GM18951 (cell line): ENCODE results near the gene TRAF1.

ENCODE experiments used
- POLR2A ChIP-seq: IDR thresholded peaks from 4 replicates; pipeline ENCODE4 v1.6.1; 2011; ENCODE audit warnings: mild to moderate bottlenecking; ENCODE audit not compliant: insufficient read length, insufficient read depth; ENCODE audit errors: extremely low read depth
- in situ Hi-C: fragments of 300-500 bp; cut with MboI; formaldehyde crosslinking; loops from one replicate; pipeline ENCODE4 v1.12.0; 2022; ENCODE audit warnings: low sequenced_read_pairs, mixed read lengths, inconsistent platforms; ENCODE audit not compliant: unreplicated experiment

The TRAF1 gene

GRCh38 chr9:120916991-120917880 lies 9.4 kb downstream of the TRAF1 start:
- in situ Hi-C loops, result no loop called here

DNA sequence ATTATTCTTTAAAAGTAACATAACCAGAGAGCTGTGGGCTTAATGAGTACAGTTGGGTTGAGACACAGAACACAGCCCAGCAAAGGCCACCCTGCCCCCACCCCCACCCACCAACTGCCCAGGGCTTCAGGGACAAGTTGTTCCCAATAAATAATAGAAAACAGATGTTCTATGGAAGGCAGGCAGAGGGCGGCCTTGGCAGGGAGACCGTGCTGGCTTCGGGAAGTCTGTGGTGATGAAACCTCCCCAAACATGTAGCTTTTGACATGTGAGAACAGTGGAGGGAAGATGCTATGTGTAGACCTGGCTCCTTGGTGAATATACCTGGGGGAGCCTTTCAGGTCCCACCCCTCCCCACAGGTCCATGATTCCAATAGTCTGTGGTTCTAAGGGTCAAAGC lies 10.0 kb downstream of the TRAF1 start:
- TF ChIP-seq POLR2A, result no peak
- in situ Hi-C loops, result no loop called here

More at GRCh38 chr9:120916991-120917880, 9.4 kb downstream of the TRAF1 start:
- peak; percentile 45 for TF ChIP-seq POLR2A

DNA sequence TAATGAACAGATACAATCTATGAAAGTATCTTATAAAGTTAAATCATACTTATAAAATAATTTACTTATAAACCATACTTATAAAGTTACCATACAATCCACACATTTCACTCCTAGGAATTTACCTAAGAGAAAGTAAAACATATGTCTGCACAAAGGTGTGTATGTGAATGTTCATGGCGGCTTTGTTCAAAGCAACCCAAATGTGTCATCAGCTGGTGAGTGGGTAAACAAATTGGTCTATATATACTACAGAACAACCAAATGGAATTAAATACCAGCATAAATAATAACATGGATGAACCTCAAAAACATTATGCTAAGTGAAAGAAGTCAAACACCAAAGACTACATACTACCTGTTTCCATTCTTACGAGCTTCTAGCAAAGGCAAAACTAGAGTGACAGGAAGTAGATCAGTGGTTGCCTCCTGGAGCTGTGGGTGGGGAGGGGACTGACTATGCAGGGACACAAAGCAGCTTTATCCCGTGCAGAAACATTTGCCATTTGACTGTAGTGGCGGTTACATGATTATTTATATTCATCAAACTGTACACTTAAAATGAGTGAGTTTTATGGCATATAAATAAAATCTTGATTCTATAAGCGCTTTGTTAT lies 10.6 kb downstream of the TRAF1 start:
- no peak for TF ChIP-seq POLR2A
- in situ Hi-C loops, result no loop called here

DNA sequence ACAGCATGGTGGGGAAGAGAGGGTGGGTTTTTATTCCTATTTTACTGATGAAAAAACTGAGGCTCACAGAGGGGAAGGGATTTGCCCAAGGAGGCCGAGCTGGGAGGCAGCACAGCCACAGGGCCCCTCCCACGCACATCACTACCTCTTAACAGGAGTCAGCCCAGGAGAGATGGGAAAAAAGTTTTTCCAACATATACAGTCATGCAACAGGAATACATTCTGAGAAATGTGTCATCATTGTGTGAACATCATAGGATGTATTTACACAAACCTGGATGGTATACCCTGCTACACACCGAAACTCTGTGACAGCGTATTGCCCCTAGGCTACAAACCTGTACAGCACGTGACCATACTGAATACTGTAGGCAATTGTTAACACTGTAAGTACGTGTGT lies 11.6 kb downstream of the TRAF1 start:
- no peak for TF ChIP-seq POLR2A
- in situ Hi-C loops, result no loop called here

DNA sequence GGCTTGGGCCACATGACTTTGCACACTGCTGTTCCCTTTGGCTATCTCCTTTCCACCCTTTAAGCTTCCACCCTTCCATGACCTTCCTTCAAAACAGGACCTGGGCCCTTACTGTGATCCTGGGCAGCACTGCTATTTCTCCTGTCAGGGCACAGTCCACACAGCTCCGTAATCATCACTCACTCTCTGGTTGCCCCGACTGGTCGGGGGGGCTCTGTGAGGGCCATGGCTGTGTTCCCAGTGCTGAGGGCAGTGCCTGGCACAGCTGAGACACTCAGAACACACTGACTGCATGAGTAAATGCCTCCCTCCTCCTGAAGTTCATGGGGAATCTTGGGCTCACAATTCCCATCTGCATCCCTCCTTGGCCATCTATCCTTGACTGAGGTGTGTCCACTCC lies 12.2 kb downstream of the TRAF1 start:
- TF ChIP-seq POLR2A, result no peak
- in situ Hi-C loops, result no loop called here

DNA sequence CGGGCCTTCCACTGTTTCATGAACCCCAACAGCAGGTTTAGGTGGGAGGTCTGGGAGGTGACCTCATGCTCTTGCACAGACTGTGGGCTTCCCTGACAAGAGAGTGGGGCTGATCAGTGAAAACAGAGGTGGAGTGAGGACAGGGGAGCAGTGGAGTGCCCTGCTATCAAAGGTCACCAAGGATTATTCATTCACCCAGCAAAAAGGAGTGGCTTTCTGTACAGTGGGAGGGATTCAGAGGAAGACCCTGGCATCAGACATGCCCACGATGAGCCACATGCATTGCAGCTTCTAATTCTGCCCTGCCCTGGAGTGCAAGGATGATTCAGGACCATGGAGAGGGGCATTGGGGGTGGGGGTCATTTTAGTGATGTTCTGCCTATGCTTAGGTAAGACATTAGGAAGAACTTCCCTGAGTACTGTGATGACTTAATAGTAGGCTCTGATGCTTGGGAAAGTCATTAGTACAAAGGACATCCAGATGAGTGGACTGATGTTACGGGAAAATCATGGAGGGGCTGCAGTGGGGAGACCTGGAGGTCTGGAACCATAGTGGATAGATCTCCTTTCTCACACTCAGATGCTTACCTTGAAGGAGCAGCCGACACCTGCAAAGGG lies 12.8 kb downstream of the TRAF1 start:
- in situ Hi-C loops, result no loop called here
- peak; percentile 4 for TF ChIP-seq POLR2A

DNA sequence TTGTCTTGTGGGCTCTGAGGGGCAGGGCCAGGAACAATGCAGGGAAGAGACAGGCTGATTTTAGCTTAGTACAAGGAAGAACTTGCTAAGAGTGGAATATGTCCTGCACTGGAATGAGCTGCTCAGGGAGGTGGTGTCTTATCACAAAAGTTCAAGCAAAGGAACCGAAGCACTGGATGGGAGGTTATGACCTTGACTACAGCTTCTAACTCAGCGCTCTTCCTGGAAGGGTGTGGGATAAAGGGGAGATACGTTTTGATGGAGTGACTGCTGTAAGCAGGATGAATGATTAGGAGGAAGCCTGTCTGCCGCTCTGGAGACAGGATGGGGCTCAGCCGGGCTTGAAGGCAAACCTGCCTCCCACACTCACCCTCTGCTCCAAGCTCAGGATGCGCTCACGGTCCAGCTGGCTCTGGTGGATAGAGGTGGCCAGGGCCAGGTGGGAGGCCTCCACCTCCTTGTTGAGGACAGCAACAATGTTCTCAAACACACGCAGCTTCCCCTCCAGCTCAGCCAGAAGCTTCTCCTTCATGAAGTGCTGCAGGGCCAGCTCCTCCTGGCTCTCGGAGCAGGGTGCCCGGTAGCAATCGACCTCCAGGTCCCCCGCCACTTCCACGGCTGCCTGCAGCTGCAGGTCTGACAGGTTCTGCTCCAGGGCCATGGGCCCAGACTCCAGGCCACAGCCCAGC lies 13.5 kb downstream of the TRAF1 start:
- in situ Hi-C loops, result no loop called here
- TF ChIP-seq POLR2A, result no peak

- in situ Hi-C loops, result no loop called here
Measured at GRCh38 chr9:120911295-120911837, 15.2 kb downstream of the TRAF1 start.

DNA sequence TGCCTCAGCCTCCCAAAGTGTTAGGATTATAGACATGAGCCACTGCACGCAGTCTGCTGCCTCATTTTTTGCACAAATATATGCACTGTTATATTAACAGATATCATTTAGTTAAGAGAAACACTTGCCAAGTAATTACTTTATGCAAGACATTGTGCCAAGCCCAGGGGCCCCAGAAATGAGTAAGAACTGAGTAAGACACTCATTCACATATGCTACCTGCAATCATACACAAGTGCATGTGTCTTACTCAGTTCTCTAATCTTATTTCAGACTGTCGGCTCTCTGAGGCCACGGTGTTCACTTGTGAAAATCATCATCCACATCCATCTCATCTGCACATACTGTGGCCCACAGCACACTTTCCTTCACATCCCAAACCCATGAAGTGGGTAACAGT lies 16.0 kb downstream of the TRAF1 start:
- no peak for TF ChIP-seq POLR2A
- in situ Hi-C loops, result no loop called here

More at GRCh38 chr9:120911295-120911837, 15.2 kb downstream of the TRAF1 start:
- TF ChIP-seq POLR2A, result peak; percentile 27

DNA sequence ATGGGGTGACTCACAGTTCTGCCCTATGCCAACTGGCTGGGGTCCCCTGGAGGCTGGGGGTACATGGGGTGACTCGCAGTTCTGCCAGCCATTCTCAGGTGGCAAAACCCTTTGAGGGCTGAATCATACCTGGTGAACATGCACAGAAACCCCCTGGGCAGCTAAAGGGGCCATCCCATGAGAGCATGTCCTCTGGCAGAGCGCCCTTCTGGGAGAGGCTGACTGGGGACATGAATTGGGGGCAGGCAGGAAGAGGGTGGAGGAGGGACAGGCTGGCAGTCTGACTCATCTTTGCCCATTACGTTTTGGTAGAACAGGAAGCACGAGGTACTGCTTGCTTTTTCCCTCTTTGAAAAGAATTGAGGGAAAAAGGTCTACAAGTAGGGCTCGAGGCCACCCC lies 16.7 kb downstream of the TRAF1 start:
- in situ Hi-C loops, result no loop called here
- no peak for TF ChIP-seq POLR2A

GRCh38 chr9:120905315-120906164 lies 21.1 kb downstream of the TRAF1 start:
- no peak for TF ChIP-seq POLR2A
- in situ Hi-C loops, result no loop called here

DNA sequence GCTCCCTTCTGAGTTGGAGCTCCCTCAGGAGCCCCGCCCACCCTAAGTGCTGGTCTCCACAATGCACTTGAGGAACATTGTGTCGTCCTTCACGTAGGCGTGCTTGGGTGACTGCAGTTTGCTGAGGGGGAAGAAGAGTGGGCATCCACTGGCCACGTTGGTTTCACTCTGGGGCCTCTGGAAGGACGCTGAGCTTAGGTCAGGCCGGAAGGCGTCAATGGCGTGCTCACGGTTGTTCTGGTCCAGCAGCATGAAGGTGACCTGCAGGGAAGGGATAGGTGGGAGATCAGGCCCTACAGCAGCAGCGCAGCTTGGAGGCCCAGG lies 21.7 kb downstream of the TRAF1 start:
- in situ Hi-C loops, result no loop called here
- no peak for TF ChIP-seq POLR2A
